Neuronal stem cell (in vitro differentiated cells): Measurements from ENCODE around the gene MDFI.
"Not testable (repeated sequence)": the region's sequence is repeated elsewhere in the genome, so short reads cannot be mapped to it uniquely, and the experiment has no call there.

ENCODE experiments used
- DNase-seq: peaks from one replicate; pipeline ENCODE4 v3.0.0-alpha.2; 2013; ENCODE audit warnings: low spot score
- H2AFZ ChIP-seq: one replicate; pipeline ENCODE4 v1.6.1; 2013; ENCODE audit warnings: mild to moderate bottlenecking, low read length, inconsistent platforms
- H2AK5ac ChIP-seq: 2 replicates; pipeline ENCODE4 v1.6.1; 2013; ENCODE audit warnings: low read depth, mild to moderate bottlenecking, inconsistent platforms, low read length, moderate library complexity, mixed read lengths
- H2BK120ac ChIP-seq: 2 replicates; pipeline ENCODE4 v1.6.1; 2013; ENCODE audit warnings: low read depth, mild to moderate bottlenecking, inconsistent platforms, low read length, moderate library complexity, mixed read lengths
- H2BK12ac ChIP-seq: one replicate; pipeline ENCODE4 v1.6.1; 2013; ENCODE audit warnings: low read length, inconsistent platforms
- H2BK15ac ChIP-seq: 2 replicates; pipeline ENCODE4 v1.6.1; 2013; ENCODE audit warnings: mild to moderate bottlenecking, low read length, inconsistent platforms, mixed read lengths
- H2BK5ac ChIP-seq: one replicate; pipeline ENCODE4 v1.6.1; 2013; ENCODE audit warnings: inconsistent platforms, mild to moderate bottlenecking, low read length, moderate library complexity
- H3K14ac ChIP-seq: one replicate; pipeline ENCODE4 v1.6.1; 2013; ENCODE audit warnings: low read length, inconsistent platforms
- H3K18ac ChIP-seq: 2 replicates; pipeline ENCODE4 v1.6.1; 2013; ENCODE audit warnings: low read length, inconsistent platforms
- H3K23ac ChIP-seq: 2 replicates; pipeline ENCODE4 v1.6.1; 2013; ENCODE audit warnings: low read depth, mild to moderate bottlenecking, mixed read lengths, low read length, inconsistent platforms; ENCODE audit not compliant: poor library complexity
- H3K27ac ChIP-seq: replicated peaks from 3 replicates; pipeline ENCODE4 v1.5.1; 2013; ENCODE audit warnings: low read length, inconsistent platforms
- H3K27me3 ChIP-seq, 3 experiments: 2 replicates each; pipeline ENCODE4 v1.6.1; 2013; ENCODE audit warnings: low read length in 3 of 3, mild to moderate bottlenecking in 2 of 3, inconsistent platforms in 1 of 3, low read depth in 1 of 3, mixed read lengths in 1 of 3, moderate library complexity in 1 of 3; ENCODE audit not compliant: control insufficient read depth in 3 of 3, insufficient read depth in 3 of 3
- H3K36me3 ChIP-seq, 2 donors: replicated peaks in 1 of 2; 2 replicates each; pipeline ENCODE4 v1.6.1; 2013; ENCODE audit warnings: low read length in 2 of 2; ENCODE audit not compliant: control insufficient read depth in 2 of 2, insufficient read depth in 2 of 2
- H3K4ac ChIP-seq: 2 replicates; pipeline ENCODE4 v1.6.1; 2013; ENCODE audit warnings: inconsistent platforms, mild to moderate bottlenecking, low read length, moderate library complexity
- H3K4me1 ChIP-seq, 2 donors: 1 replicate in 1 of 2; 2 replicates in 1 of 2; pipeline ENCODE4 v1.6.1; 2013; ENCODE audit warnings: low read length in 2 of 2, low read depth in 1 of 2; ENCODE audit not compliant: control insufficient read depth in 2 of 2, insufficient read depth in 1 of 2
- H3K4me2 ChIP-seq: one replicate; pipeline ENCODE4 v1.6.1; 2013; ENCODE audit warnings: mild to moderate bottlenecking, low read length, inconsistent platforms; ENCODE audit not compliant: insufficient read depth, poor library complexity, severe bottlenecking
- H3K4me3 ChIP-seq, 2 donors: 2 replicates each; pipeline ENCODE4 v1.5.1; 2013; ENCODE audit warnings: low read length in 2 of 2, mild to moderate bottlenecking in 2 of 2, inconsistent platforms in 1 of 2, moderate library complexity in 1 of 2
- H3K79me1 ChIP-seq: one replicate; pipeline ENCODE4 v1.6.1; 2013; ENCODE audit warnings: low read depth, mild to moderate bottlenecking, inconsistent platforms, low read length, moderate library complexity
- H3K9ac ChIP-seq: one replicate; pipeline ENCODE4 v1.6.1; 2013; ENCODE audit warnings: mild to moderate bottlenecking, low read depth, low read length, inconsistent platforms; ENCODE audit not compliant: poor library complexity
- H3K9me3 ChIP-seq, 2 donors: replicated peaks in 1 of 2; 2 replicates each; pipeline versions ENCODE3 to v1.6.1; 2013; ENCODE audit warnings: low read length in 2 of 2, mild to moderate bottlenecking in 2 of 2, inconsistent platforms in 1 of 2, low read depth in 1 of 2, mixed read lengths in 1 of 2, moderate library complexity in 1 of 2; ENCODE audit not compliant: control insufficient read depth in 2 of 2, insufficient read depth in 1 of 2
- H4K8ac ChIP-seq: one replicate; pipeline ENCODE4 v1.6.1; 2013; ENCODE audit warnings: low read depth, mild to moderate bottlenecking, inconsistent platforms, low read length, moderate library complexity
- H4K91ac ChIP-seq: one replicate; pipeline ENCODE4 v1.6.1; 2013; ENCODE audit warnings: low read length, low read depth, mild to moderate bottlenecking, inconsistent platforms; ENCODE audit not compliant: poor library complexity
- WGBS, 2 donors: extraction: QIAGEN DNeasy Blood & Tissue Kit; methylation state at CpG; one replicate each; pipeline ENCODE4 v1.1.7; 2013; ENCODE audit warnings: missing lambda C conversion rate in 2 of 2, mixed read lengths in 1 of 2; ENCODE audit not compliant: insufficient read length in 2 of 2, insufficient replicate concordance in 1 of 2; ENCODE audit errors: extremely low coverage in 2 of 2; 5-methylcytosine and 5-hydroxymethylcytosine counted together

MDFI gene

GRCh38 chr6:41618598-41618997 is 19.7 kb upstream of the MDFI start:
- Histone ChIP-seq H3K18ac (no peak overlapping the region), H2BK5ac (no peak overlapping the region), H4K8ac (no peak overlapping the region), H2AFZ (no peak overlapping the region), H3K36me3 (no peaks in the 10 kb centered on the region), H2AK5ac (no peak overlapping the region), H3K14ac (no peak overlapping the region), H3K79me1 (no peaks in the 10 kb centered on the region), H3K9ac (no peak overlapping the region), H2BK120ac (no peak overlapping the region), H3K9me3 (peaks cover 6 to 10% of the 10 kb centered on the region in 2 donors), H3K27me3 (no peaks in the 10 kb centered on the region), H2BK12ac (no peak overlapping the region), H3K4ac (no peak overlapping the region), H4K91ac (no peak overlapping the region), H3K23ac (no peak overlapping the region), H2BK15ac (no peak overlapping the region), H3K4me1 (peaks cover 0 to 15% of the 10 kb centered on the region in 2 donors), H3K4me3 (no peak overlapping the region), H3K4me2 (no peak overlapping the region), H3K27ac (no peak overlapping the region)
- no peak for DNase-seq
- WGBS, 2 donors: 100% methylated on average over 1 of the region's 3 CpGs; no CpG with 5 or more reads in 1 of the 2 donors

DNA sequence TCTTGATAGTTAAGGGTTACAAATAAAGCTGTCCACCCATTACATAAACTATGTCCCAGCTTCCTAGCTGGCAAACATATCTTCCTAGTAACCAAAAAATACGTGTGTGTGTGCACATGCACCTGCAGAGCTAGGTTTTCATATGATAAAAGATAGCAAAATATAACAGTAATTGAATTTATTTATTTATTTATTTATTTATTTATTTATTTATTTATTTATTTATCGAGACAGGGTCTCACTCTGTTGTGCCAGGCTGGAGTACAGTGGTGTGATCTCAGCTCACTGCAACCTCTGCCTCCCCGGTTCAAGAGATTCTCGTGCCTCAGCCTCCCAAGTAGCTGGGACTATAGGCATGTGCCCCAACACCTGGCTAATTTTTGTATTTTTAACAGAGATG is 19.1 kb upstream of the MDFI start:
- H2BK15ac ChIP-seq, DNase-seq, H3K4me3 ChIP-seq, H3K36me3 ChIP-seq, H4K8ac ChIP-seq, H3K79me1 ChIP-seq, H3K23ac ChIP-seq, H3K27me3 ChIP-seq, H2BK12ac ChIP-seq, H3K4me2 ChIP-seq, H3K14ac ChIP-seq, H3K9me3 ChIP-seq, H3K9ac ChIP-seq, H2AFZ ChIP-seq, H2BK120ac ChIP-seq, H4K91ac ChIP-seq, H2AK5ac ChIP-seq, H3K4ac ChIP-seq, H2BK5ac ChIP-seq, H3K27ac ChIP-seq, H3K18ac ChIP-seq: not testable (repeated sequence)
- WGBS, 2 donors: no CpG with 5 or more reads among the region's 4 CpGs
- H3K4me1 ChIP-seq: peaks cover 0 to 15% of the 10 kb centered on the region in 2 donors

DNA sequence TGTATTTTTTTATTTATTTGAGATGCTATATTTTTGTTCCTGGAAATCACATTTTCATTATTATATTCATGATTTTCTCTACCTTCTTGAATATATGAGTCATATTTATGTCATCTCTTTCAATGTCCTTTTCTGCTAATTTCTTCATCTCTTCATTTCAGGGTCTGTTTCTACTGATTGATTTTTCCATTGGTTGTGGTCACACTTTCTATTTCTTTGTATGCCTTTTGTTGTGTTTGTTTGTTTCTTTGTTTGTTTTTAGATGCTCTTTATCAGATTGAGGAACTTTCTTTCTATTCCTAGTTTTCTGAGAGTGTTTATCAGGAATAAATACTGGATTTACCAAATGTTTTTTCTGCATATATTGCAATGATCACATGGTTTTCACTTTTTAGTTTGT is 16.9 kb upstream of the MDFI start:
- H2BK12ac ChIP-seq: no peak overlapping the region
- H3K9ac ChIP-seq: no peak overlapping the region
- H2BK15ac ChIP-seq: no peak overlapping the region
- H3K9me3 ChIP-seq: peaks cover 2 to 4% of the 10 kb centered on the region in 2 donors
- H3K36me3 ChIP-seq: no peaks in the 10 kb centered on the region
- peak overlapping the region; percentile 80 for H2AFZ ChIP-seq
- no peaks in the 10 kb centered on the region for H3K27me3 ChIP-seq
- H3K4me3 ChIP-seq: no peak overlapping the region
- no peaks in the 10 kb centered on the region for H3K79me1 ChIP-seq
- H3K27ac ChIP-seq: no peak overlapping the region
- no peak overlapping the region for H2AK5ac ChIP-seq
- no peak overlapping the region for H3K18ac ChIP-seq
- H3K4me2 ChIP-seq: no peak overlapping the region
- H3K4ac ChIP-seq: no peak overlapping the region
- no peak overlapping the region for H2BK120ac ChIP-seq
- H3K4me1 ChIP-seq: peaks cover 0 to 15% of the 10 kb centered on the region in 2 donors
- no peak overlapping the region for H4K91ac ChIP-seq
- H3K14ac ChIP-seq: no peak overlapping the region
- no peak overlapping the region for H3K23ac ChIP-seq
- no peak overlapping the region for H2BK5ac ChIP-seq
- H4K8ac ChIP-seq: no peak overlapping the region
- no peak for DNase-seq

DNA sequence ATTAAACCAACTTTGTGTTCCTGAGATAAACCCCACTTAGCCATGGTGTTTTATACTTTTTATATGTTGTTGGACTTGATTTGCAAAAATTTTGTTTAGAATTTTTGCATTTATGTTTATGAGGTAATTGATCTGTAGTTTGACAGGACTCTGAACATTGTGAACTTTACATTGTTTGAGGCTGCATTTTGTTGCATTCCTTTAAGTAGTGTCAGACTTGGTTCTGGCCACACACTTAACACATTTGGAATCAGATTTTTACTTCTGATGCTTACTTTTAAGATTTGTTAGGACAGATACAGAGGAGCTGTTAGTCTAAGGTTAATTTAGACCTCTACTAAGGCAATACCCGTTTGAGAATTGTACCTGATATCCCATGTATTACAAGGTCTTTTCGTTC is 16.5 kb upstream of the MDFI start:
- H2BK120ac ChIP-seq: no peak overlapping the region
- H2AK5ac ChIP-seq: no peak overlapping the region
- no peak overlapping the region for H3K27ac ChIP-seq
- no peak overlapping the region for H2BK15ac ChIP-seq
- no peaks in the 10 kb centered on the region for H3K36me3 ChIP-seq
- no peaks in the 10 kb centered on the region for H3K79me1 ChIP-seq
- no peak overlapping the region for H4K8ac ChIP-seq
- H3K4me3 ChIP-seq: no peak overlapping the region
- H3K4ac ChIP-seq: no peak overlapping the region
- no peak overlapping the region for H4K91ac ChIP-seq
- H3K4me2 ChIP-seq: no peak overlapping the region
- H3K14ac ChIP-seq: no peak overlapping the region
- H2AFZ ChIP-seq: peak overlapping the region; percentile 80
- no peak overlapping the region for H3K9ac ChIP-seq
- no peak overlapping the region for H2BK12ac ChIP-seq
- no peaks in the 10 kb centered on the region for H3K27me3 ChIP-seq
- H2BK5ac ChIP-seq: no peak overlapping the region
- H3K23ac ChIP-seq: no peak overlapping the region
- H3K9me3 ChIP-seq: peaks cover 2 to 4% of the 10 kb centered on the region in 2 donors
- DNase-seq: no peak
- no peak overlapping the region for H3K18ac ChIP-seq
- H3K4me1 ChIP-seq: peaks cover 0 to 16% of the 10 kb centered on the region in 2 donors
- WGBS, 2 donors: no CpG with 5 or more reads among the region's 2 CpGs
